Neural progenitor cell (in vitro differentiated cells): ENCODE data around the gene TEAD2.

Experiments used
- CTCF ChIP-seq: fragments of 200-600 bp; sonication (generic); IDR thresholded peaks from 2 replicates; pipeline ENCODE4 v1.5.1; 2017; ENCODE audit warnings: antibody characterized with exemption, mild to moderate bottlenecking
- EZH2 ChIP-seq: fragments of 200-600 bp; sonication (generic); IDR thresholded peaks from 2 replicates; pipeline ENCODE4 v1.6.1; 2017; ENCODE audit warnings: antibody characterized with exemption, mild to moderate bottlenecking, moderate library complexity

DNA sequence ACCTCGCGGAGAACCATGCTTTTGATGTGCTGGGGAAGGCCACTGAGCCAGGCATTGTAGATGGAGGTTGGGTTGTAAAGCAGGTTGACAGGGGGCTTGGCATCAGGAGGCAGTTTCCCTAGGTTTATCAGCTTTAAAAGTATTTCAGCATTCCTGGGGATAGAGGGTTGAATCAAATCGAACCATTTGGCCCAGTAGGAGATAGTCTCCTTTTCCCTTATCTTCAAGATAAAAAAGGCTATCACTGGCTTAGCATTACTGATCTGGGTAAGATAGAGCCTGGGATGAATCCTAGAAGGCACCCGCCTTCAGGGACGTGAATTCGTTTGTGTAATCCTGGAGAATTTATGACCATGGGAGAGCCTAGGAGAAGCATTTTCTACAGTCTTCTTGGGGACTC lies 67.8 kb downstream of the TEAD2 start:
- TF ChIP-seq CTCF (no peak), EZH2 (no peak)
